ENCODE measurements around the gene MRPL58. TPM values are rescaled to one million over a fixed set of nuclear protein-coding genes. Genes with fewer than 3 reads are reported as not detected.
"Not testable (repeated sequence)": the region's sequence is repeated elsewhere in the genome, so short reads cannot be mapped to it uniquely, and the experiment has no call there.

The MRPL58 gene
- total and polyA plus RNA-seq, 10 of the 15 experiments (the other 5 are each of a cell fraction or from before 2014, with no cell fraction given) = 23.0 to 64.3 (median 51.9) TPM

GRCh38 chr17:75044716-75045115 lies 32.2 kb downstream of the MRPL58 start:
- Histone ChIP-seq H2AFZ (ENCODE audit: control insufficient read depth, low read depth, low read length) (no peak overlapping the region), H3K27ac (ENCODE audit: control insufficient read depth, insufficient read depth) (no peak overlapping the region), H3K27me3 (replicated peaks in 1 of 2; ENCODE audit: control insufficient read depth in 2 of 2, insufficient read depth in 2 of 2, low read length in 1 of 2) (no peaks in the 10 kb centered on the region), H3K4me3 (no peak overlapping the region), H3K4me1 (ENCODE audit: control insufficient read depth, insufficient read depth, low read length) (peaks cover 3% of the 10 kb centered on the region), H4K20me1 (ENCODE audit: control insufficient read depth, insufficient read depth) (no peaks in the 10 kb centered on the region), H3K36me3 (ENCODE audit: control insufficient read depth in 2 of 2, insufficient read depth in 2 of 2, low read length in 1 of 2) (peaks cover 0 to 8% of the 10 kb centered on the region in 2 experiments; a peak in 3 of 4 replicates), H3K4me2 (ENCODE audit: control insufficient read depth, insufficient read depth) (no peak overlapping the region; the same call in 1 of the 2 replicates), H3K79me2 (ENCODE audit: control insufficient read depth, insufficient read depth, low read length) (peaks cover 22% of the 10 kb centered on the region), H3K9me3 (replicated peaks; ENCODE audit: control insufficient read depth, insufficient read depth, low read length) (no peaks in the 10 kb centered on the region), H3K9ac (ENCODE audit: control insufficient read depth, insufficient read depth, low read length) (no peak overlapping the region)
- ChIA-PET POLR2A (no interaction called here), RAD21 (ENCODE audit: unreplicated experiment) (no interaction called here), SMC1A (ENCODE audit: uncharacterized antibody, unreplicated experiment) (no interaction called here), CTCF (no interaction called here)
- in situ Hi-C loops (cut with MboI) = no loop called here
- WGBS (ENCODE audit: insufficient coverage, insufficient replicate concordance, low lambda C conversion rate, missing lambda C conversion rate) = 91% methylated on average over 7 of the region's 7 CpGs
- no peak for FAIRE-seq
- no peak for ATAC-seq
- no TSS peak for BruUV-seq (replicated peaks)
- no peak for DNase-seq (ENCODE audit: low read depth, low spot score)
- intact Hi-C loops (cut with micrococcal nuclease; ENCODE audit: unreplicated experiment) = no loop called here
- TF ChIP-seq POLR2AphosphoS5 (IDR thresholded peaks at IDR 0.05; ENCODE audit: low read length) = no peak
- TF ChIP-seq KDM1A (IDR thresholded peaks at IDR 0.05; ENCODE audit: borderline replicate concordance) = no peak
- no peak for TF ChIP-seq EED (IDR thresholded peaks at IDR 0.05; ENCODE audit: low read depth)
- TF ChIP-seq FOXM1 (IDR thresholded peaks at IDR 0.05; ENCODE audit: low read depth, low read length) = no peak
- TF ChIP-seq RELB (IDR thresholded peaks at IDR 0.05; ENCODE audit: low read depth) = no peak
- no peak for TF ChIP-seq BCL3 (IDR thresholded peaks at IDR 0.05; ENCODE audit: borderline replicate concordance, insufficient read depth, low read depth, low read length, poor library complexity, severe bottlenecking)

- intact Hi-C loops (cut with micrococcal nuclease; ENCODE audit: unreplicated experiment); DNase-seq (ENCODE audit: low read depth, low spot score); H4K20me1 ChIP-seq (ENCODE audit: control insufficient read depth, insufficient read depth); H3K4me1 ChIP-seq (ENCODE audit: control insufficient read depth, insufficient read depth, low read length); H3K27me3 ChIP-seq (replicated peaks in 1 of 2; ENCODE audit: control insufficient read depth in 2 of 2, insufficient read depth in 2 of 2, low read length in 1 of 2); in situ Hi-C loops (cut with MboI); ATAC-seq; BruUV-seq (replicated peaks); H3K9me3 ChIP-seq (replicated peaks; ENCODE audit: control insufficient read depth, insufficient read depth, low read length); FAIRE-seq; H3K36me3 ChIP-seq (ENCODE audit: control insufficient read depth in 2 of 2, insufficient read depth in 2 of 2, low read length in 1 of 2): not testable (repeated sequence)
- Histone ChIP-seq H3K4me2 (ENCODE audit: control insufficient read depth, insufficient read depth) (peak overlapping the region; percentile 65), H3K9ac (ENCODE audit: control insufficient read depth, insufficient read depth, low read length) (peak overlapping the region; percentile 78), H3K27ac (ENCODE audit: control insufficient read depth, insufficient read depth) (peak overlapping the region; percentile 71), H3K79me2 (ENCODE audit: control insufficient read depth, insufficient read depth, low read length) (peaks cover 22% of the 10 kb centered on the region), H3K4me3 (peak overlapping the region; percentile 97), H2AFZ (ENCODE audit: control insufficient read depth, low read depth, low read length) (peak overlapping the region; percentile 67; the same call in 1 of the 2 replicates)
- SMC1A ChIA-PET (ENCODE audit: uncharacterized antibody, unreplicated experiment) = interaction anchor here (1.5 kb wide), 1 partner anchor 12 kb away, joined by 3 read pairs; no protein-coding TSS in a partner anchor
- CTCF ChIA-PET = interaction anchor here (0.9 to 1.5 kb wide), 3 partner anchors 11 to 84 kb away, joined by 3 to 7 read pairs (median 4); no protein-coding TSS in a partner anchor
- 9% methylated on average over 25 of the region's 25 CpGs for WGBS (ENCODE audit: insufficient coverage, insufficient replicate concordance, low lambda C conversion rate, missing lambda C conversion rate)
- RAD21 ChIA-PET (ENCODE audit: unreplicated experiment) = interaction anchor here (0.5 to 4.3 kb wide), 2 partner anchors 85 to 371 kb away, joined by 3 to 22 read pairs; no protein-coding TSS in a partner anchor
- POLR2A ChIA-PET = interaction anchor here (0.9 to 1.8 kb wide), 2 partner anchors 12 to 33 kb away, joined by 4 read pairs; no protein-coding TSS in a partner anchor
Measured at GRCh38 chr17:75045946-75046406, 33.5 kb downstream of the MRPL58 start.

All from GM12878 (cell line).